ENCODE results near the gene EMC6.
A peak's percentile ranks its signal among the peaks of the same experiment; 100 is the strongest.

Gene EMC6

DNA sequence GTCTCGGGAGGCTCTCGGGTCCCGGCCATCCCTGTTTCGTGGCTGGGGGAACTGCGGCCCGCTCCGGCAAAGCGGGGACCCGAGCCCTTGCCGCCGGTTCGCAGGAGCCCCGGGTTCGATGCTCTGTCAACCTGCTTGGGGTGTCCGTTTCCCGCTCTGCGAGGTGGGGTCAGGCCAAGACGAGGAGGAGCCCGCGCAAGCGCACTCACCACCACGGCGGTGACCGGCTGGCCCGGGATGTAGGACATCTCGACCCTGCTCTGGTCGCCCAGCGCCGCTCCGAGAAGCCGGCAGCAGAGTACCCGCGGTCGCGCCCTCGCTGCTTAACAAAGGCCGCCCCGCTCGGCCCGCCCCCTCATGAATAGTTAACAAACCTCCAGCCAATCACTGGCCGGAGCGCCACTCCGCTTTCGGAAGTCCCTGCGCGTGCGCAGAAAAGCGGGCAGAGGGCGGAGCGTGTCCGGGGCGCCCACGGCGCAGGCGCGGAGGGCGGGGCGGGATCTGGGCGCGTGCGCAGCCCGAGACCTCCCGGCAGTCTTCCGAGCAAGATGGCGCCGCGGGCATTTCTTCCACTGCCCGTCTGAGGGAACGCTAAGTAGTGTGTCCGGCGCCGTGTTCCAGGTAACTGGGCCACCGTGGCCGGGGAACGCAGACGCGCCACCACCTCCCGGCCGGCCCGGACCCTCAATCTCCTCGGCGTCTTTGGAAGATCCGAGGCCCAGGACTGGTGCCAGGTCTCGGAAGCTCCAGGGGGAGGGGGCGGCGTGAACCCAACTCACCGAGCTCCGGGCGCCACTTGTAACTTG lies at the start of gene EMC6, which contains the start of gene TAX1BP3:
TSS of gene EMC6 (plus strand) at position 534 of the 806 bp plus-strand sequence. CDS start 335 bp downstream, outside the sequence.
TSS of gene TAX1BP3 (minus strand) at position 300 of the 806 bp plus-strand sequence. CDS start at position 248, 52 bp downstream.
- peak; percentile 100 for DNase-seq (ENCODE audit: low spot score)

DNA sequence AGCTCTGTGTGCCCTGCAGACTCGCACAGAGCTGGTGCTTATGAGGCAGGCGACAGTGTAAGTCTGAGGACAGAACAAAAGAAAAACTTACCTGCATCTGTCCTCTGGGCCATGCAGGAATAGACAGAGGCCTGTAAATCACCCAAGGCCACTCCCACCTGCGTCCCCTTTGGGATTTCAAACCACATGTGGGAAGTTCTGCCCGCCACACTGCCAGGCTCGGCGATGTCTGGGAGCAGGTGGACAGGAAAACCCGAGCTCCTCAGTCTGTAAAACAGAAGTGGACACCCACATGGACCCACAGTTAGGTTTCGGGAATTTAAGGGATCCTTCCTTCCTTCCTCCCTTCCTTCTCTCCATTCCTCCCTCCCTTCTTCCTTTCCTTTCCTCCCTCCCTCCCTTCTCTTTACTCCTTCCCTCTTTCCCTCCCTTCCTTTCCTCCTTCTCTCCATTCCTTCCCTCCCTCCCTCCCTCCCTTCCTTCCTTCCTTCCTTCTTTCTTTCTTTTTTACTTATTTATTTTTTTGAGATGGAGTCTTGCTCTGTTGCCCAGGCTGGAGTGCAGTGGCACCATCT lies 47.4 kb upstream of the EMC6 start:
- no peak for DNase-seq (ENCODE audit: low spot score)

DNA sequence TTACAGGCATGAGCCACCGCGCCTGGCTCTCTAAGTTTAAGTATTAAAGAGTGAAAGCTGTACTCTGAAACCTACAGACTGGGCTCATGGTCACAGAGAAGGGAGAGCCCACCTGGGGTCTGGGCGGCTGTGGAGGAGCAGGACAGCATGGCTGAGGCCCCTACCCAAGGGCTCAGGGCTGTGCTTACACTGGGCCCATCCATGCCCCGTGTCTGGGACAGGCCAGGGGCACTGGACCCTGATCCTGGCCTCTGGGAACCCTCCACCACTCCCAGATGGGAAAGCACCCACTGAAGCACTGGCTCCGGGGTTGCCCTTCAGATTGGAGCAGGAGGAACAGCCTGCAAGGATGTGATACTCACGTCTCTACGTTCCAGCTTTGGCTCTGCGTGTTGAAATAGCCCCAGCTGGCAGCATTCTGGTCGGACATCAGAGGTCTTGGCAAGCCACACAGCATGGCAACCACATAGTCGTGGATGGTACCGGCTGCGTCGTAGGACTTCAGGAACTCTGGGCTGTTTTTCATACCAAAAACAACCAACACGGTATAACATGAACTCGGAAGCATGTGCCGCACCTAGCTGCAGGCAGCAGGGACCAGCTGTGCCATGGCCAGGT lies 45.5 kb upstream of the EMC6 start:
- no peak for DNase-seq (ENCODE audit: low spot score)

DNA sequence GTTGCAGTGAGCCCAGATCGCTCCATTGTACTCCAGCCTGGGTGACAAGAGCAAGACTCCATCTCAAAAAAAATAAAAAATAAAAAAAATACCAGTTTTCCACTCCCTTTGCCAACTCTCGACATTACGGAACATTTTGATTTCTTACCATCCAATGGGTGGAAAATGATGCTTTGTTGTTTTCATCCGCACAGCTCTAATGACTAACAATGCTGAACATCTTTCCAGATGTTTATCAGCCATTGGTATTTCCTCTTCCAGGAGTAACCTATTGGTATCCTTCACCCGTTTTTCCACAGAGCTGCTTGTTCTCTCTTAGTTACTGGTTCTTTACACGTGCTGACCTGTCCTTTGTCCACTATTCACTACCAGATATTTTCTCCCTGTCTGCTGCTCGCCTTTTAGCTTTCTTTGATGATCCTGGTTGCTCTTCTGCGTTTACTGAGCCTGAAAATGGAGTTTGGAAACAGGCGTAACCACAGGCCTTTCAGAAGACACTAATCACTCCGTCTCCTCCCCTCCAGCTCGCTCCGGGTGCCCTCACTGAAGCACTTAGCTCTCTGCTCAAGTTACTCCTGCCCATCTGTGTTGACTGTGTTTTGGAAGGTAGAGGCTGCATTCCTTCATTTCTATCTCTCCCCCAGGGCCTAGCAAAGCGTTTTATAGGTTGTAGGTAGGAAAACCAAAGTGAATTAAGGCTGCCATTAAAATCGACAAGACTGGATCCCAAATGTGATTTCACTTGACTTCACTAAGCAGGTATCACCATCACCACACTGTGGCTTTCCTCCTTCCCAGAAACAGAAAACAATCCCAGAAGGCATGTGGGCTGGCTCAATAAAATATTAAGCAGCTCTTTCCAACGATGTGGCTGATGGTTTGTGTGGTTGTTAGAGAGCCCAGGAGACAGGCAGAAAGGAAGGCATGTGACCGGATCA lies 41.5 kb upstream of the EMC6 start:
- no peak for DNase-seq (ENCODE audit: low spot score)

DNA sequence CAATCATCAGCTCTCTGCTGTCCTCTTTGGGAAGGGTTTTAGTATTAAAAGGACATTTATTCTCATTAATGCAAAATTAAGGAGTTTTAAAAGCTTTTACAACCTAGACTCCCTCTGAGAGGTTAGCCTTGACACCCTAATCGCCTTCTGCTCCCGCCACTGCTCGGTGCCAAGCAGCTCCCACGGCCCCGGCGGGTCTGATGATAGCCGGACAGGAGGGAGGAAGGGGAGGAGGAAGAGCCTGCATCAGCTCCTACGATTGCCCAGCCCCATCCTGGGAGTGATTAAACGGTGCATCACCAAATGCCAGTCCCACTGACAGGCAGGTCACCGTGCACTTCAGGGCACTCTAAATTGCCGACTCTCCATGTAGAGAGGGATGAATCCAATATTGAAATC lies 40.8 kb upstream of the EMC6 start:
- no peak for DNase-seq (ENCODE audit: low spot score)

DNA sequence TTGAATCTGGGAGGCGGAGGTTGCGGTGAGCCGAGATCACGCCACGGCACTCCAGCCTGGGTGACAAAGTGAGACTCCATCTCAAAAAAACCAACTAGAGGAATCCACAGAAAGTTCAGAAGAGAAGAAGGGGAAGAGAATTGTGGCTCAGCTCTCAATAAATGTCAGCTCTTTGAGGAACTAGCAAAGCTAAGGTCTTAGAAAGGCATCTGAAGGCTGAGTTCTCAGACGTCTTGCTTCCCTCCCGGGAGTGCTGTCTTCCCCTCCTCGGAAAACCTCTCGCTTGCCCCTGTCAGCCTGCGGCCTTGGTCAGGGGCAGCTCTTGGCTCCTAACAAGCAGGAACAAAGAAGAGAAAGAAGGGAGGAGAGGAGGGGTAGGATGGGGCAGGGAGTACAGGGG lies 37.8 kb upstream of the EMC6 start:
- no peak for DNase-seq (ENCODE audit: low spot score)

DNA sequence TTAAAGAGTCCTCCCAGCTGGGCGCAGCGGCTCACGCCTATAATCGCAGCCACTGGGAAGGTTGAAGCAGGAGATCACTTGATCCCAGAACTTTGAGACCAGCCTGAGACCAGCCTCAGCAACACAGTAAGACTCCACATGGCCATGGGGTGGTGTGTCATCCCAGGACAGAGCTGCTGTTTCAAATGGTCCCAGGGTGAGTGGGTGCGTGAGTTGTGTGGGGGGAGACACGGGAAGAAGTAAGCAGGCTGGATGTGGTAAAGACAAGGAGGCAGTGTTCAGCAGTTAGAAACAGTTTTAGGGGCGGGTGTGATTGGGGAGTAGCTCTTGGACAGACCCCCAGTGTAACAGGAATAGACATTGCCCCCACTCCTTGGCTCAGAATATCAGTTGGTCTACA lies 36.3 kb upstream of the EMC6 start:
- no peak for DNase-seq (ENCODE audit: low spot score)

DNA sequence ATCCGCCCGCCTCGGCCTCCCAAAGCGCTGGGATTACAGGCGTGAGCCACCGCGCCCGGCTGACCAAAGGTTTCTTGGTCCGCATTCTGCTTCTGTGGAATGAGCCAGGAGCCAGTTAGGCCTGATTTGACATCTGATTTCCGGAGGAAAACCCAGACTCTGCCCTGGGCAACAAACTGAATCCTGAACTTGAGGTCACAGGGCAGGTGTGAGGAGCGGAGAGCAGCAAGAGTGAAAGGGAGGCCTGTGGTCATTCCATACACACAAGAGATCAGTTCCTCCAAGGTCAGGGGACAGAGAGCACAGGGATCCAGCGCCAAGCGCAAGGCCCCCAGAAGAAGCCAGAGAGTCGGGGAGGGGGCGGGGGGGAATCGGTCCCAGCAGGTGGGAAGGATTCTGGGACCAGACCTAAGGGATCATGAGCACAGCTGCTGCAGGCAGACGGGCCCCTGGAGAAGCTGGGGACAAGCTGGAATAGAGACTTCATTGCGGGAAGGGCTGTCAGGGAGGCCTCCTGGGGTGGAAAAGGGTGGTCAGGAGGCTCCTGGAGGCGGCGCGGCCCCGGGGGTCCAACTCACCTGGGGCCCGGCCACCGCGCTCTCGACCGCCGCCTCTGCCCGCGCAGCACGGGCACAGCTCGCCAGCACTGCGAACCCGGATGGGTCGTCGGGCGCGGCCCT lies 33.0 kb upstream of the EMC6 start:
- no peak for DNase-seq (ENCODE audit: low spot score)

DNA sequence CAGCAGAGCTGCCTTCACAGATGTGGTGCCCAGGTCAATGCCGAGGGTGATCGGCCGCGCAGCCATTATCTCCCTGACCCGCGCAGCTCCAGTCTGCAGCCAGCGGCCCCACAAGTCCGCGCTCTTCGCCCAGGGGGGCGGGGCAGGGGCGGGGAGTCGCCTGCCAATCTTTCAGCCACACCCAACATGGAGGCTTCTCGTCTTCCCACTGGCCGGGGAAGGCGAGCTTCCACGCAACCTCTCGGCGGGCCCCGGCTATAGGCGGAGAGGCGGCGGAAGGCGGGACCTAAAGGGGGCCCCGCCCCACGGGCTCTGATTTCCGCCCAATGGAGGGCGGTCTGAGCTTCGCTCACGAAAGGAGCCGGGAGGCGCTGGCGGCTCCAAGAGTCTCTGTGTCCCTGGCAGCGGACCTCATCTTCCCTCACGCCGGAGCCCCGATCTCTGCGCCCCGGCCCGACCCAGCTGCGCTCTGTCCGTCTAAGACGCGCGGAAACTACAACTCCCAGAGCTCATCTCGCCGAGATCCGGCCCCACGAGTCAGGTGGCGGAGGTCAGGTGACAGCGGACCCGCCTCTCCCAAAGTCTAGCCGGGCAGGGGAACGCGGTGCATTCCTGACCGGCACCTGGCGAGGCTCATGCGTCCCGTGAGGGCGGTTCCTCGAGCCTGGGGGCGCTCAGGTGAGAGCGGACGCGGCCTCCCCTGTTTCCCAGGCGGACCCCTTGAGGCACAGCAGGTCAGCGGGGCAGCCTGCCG lies 32.3 kb upstream of the EMC6 start, which contains the start of the genes CTNS and SHPK:
TSS of gene CTNS (plus strand) at position 607 of the 754 bp plus-strand sequence. CDS start 3,447 bp downstream, outside the sequence.
TSS of gene SHPK (minus strand) at position 97 of the 754 bp plus-strand sequence. CDS start at position 66, 31 bp downstream.
- DNase-seq (ENCODE audit: low spot score) = peak; percentile 96

DNA sequence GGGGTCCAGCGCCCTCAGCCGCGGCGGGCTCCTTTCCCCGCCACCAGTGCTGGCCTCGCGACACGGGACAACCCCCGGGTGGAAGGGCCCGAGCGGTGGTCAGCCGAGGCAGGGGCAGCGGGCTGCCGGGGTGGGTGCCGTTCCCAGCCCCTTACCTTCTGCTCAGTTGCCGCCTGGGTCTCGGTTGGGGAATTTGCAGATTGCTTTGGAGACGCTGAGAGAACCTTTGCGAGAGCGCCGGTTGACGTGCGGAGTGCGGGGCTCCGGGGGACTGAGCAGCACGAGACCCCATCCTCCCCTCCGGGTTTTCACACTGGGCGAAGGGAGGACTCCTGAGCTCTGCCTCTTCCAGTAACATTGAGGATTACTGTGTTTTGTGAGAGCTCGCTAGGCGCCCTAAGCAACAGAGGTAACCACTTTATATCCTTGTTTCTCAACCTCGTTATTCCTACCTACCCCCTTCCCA lies 31.7 kb upstream of the EMC6 start:
- DNase-seq (ENCODE audit: low spot score) = no peak

DNA sequence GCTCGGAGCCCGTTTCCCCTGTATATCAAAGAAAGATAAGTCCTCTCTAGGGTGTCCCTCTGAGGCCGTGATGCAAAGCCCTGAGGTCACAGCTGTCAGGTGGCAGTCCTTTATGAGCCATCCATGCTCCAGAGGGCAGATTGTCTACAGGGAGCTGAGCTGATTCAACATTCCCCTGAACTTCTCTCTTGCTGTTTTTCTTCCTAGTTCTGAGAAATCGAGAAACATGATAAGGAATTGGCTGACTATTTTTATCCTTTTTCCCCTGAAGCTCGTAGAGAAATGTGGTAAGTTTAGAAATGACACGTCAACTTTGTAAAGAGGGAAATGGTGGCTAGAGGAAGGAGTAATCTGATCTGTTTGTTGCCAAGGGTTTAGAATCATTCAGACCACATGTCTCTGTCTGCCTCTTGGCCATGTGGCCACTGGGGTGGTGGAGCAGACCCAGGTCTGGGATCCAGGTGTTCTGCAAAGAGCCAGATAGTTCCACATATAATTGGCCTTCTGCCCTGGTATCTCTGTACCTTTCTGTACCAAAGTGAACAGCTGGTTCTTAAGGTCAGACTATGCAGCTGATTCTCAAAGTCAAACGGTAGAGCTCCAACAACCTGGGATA lies 28.5 kb upstream of the EMC6 start:
- no peak for DNase-seq (ENCODE audit: low spot score)

DNA sequence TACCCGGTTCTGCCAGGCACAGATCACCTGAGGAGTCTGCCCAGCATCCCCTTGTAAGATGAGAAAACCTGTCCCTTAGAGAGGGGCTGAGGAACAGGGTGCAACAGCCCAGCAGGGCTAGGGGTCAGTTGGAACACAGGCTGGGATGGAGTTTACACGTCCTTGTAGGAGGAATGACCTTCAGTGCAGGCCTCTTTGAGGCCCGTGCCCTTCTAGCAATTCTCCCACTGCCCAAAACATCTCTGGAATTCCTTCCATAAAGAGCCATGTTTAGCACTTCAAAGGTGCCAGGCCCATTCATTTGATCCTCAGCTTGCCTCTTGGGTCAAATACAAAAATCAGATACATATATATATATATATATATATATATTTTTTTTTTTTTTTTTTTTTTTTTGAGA lies 27.6 kb upstream of the EMC6 start:
- no peak for DNase-seq (ENCODE audit: low spot score)

DNA sequence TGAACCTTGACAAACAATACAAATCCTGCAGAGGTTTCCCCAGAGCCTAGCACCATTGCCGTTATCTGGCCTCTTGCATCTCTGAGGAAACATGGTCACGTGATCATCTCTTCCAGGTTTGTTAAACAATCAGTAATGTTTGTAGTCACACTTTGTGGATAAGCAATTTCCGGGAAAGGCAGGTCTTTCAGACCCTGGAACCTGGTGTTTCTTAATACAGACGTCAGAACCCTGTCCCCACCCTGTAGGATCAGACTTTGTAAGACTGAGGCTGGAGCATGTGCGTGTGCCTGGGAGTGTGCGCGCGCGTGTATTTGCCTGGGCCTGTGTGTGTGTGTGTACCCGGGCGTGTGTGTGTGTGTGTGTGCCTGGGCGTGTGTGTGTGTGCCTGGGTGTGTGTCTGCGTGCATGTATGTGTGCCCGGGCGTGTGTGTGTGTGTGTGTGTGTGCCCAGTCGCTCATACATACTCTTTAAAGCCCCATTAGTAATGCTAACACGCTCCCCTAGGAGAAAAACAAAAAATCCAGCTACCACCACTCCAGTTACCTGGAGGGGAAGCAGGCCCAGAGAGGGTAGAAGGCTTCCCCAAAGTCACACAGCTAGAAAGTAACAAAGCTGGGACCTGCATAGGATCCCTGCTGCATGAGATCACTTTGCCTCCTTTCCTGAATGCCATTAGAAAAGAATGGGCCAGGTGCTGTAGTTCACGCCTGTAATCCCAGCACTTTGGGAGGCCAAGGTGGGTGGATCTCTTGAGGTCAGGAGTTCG lies 26.7 kb upstream of the EMC6 start:
- DNase-seq (ENCODE audit: low spot score) = no peak

DNA sequence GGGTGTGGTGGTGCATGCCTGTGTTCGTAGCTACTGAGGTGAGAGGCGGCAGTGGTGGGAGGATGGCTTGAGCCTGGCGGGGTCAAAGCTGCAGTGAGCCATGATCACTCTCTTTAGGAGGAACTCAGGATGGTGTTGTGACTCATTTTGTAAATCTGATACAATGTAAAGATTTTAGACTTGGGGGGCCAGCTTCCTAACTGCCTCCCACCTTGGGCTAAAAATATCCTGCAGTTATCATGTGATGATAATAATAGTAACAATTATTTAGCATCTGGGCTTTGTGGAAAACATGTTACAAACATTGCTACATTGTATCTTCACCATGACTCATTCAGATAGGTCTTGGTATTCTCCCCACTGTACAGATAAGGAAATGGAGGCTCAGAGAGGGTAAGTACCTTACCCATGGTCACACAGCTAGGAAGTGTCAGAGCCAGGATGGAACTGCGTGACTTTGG lies 24.7 kb upstream of the EMC6 start:
- no peak for DNase-seq (ENCODE audit: low spot score)

DNA sequence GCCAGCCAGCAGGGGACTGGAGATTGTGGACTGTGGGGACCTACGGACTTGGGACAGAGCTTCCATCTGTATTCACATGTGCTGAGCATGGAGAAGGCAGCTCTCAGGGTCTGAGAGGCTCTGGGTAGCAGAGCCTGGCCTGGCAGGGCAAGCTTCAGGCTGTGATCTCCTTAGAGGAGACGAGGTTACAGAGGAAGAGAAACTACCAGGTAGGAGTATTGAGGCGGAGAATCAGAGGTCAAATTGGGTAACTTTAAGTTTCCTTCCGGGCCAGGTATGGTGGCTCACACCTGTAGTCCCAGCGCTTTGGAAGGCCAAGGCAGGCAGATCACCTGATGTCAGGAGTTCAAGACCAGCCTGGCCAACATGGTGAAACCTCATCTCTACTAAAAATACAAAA lies 23.3 kb upstream of the EMC6 start:
- DNase-seq (ENCODE audit: low spot score) = no peak

DNA sequence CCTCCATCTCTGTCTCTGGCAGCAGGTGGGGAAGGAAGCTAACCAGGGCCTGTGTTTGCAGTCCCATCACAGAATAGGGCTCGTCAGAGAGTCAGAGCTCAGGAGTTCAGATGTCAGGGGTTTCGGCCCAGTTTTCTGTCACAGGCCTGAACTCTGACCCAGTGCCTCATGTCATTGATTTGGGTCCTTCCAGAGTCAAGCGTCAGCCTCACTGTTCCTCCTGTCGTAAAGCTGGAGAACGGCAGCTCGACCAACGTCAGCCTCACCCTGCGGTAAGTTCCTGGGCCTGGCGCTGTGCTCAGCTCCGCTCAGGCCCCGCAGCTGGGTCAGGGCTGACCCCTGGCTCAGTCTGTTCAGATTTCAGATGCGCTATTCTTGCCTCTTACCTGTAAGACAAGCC lies 21.4 kb upstream of the EMC6 start:
- no peak for DNase-seq (ENCODE audit: low spot score)

DNA sequence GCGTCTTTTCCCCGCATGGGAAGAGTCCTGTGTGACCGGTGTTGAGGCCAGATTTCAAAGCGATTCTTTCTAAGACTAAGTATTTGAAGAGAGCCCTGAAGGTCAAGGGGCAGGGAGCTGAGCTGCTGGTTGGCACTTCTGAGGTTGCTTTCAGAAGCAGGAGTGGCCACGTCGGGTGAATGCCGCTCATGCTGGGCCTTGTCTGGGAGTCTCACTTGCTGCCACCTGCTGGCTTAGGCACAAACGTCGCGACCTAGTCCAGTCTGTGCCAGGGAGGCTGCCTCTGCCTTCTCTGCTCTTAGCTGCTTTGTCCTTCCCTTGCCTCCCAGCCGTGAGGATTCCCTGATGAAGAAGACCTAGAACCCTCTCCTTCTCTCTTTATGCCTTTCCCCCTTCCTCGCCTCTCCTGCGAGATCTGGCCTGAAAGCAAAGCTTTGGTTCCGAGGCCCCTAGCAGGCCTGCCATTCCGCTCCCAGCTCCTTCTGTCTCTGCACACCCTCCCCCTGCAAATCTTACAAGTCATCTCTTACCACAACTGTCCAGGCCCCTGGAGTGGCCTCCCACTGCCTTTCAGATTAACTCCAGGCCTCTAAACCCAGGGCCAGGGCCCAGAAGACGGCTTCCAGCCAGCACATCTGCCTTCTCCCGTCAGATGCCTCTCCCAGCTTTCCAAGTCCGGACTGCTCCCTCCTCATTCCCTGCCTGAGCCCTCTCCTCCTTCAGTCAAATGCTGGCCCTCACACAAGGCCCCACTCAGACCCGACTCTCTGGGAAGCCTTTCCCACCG lies 20.6 kb upstream of the EMC6 start:
- no peak for DNase-seq (ENCODE audit: low spot score)

DNA sequence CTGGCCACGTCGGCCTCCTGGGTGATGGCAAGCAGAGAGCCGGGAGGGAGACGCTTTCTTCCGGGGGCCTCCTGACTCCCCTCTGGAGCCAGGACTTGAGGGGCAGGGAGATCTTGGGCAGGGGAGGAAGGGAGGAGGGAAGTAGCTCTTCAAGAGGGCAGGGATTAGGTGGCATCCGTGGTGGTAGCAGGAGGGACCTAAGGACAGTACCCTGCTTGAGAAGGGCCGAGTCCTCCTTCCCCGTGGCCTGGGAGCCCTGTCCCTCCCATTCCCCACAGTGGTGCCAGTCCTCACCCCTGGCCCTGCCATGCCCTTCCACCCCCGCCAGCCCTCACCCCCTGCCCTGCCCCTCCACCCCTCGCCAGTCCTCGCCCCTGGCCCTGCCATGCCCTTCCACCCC lies 12.8 kb upstream of the EMC6 start:
- no peak for DNase-seq (ENCODE audit: low spot score)

Measured in left forelimb (tissue), 1 donor.